ENCODE data around the gene OR6A2.
"Not testable (repeated sequence)": the region's sequence is repeated elsewhere in the genome, so short reads cannot be mapped to it uniquely, and the experiment has no call there.

The OR6A2 gene

DNA sequence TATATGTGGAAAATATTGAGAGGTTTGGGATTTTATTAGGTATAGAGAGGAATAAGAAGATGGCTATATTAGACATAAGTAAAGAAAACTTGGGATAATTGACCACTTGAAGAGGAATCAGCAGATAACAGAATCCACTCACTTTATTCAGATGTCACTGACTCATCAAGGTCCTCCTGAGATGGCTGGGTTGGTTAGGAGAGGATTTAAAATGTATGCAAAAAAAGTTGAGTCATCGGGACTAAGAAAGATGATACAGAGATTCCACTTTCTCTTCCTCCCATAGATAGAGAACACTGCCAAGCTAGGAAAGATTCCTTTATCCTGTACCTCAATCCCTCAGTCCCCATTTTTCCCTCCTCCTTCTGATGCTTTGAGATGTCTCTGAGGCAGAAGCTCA, at the start of gene OR6A2:
Gene OR6A2 (minus strand): TSS at position 288 of the 400 bp plus-strand sequence. CDS start 3,981 bp downstream, outside the sequence.
- no peak for DNase-seq (ENCODE audit: low read depth in 1 of 2, low spot score in 1 of 2)

DNA sequence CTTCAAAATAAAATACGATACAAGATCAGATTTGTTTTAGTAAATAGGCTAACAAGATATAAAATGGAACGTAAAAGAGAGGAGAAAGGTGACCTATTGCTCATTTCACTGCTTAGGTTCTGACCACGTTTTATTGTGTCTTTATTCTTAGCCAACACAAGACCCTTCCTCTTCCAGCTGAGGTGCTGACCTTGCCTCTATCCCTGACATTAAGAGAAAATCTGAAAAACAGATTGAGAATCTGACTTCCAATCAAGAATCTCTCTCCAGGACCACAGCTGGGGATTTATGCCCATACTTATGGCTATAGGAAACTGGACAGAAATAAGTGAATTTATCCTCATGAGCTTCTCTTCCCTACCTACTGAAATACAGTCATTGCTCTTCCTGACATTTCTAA, 45.9 kb upstream of the OR6A2 start, which contains the start of gene OR10A5:
Gene OR10A5 (plus strand): TSS at position 301 of the 400 bp plus-strand sequence. CDS start 0 bp downstream, at position 301.
- no peak for DNase-seq (ENCODE audit: low read depth in 1 of 2, low spot score in 1 of 2)

DNA sequence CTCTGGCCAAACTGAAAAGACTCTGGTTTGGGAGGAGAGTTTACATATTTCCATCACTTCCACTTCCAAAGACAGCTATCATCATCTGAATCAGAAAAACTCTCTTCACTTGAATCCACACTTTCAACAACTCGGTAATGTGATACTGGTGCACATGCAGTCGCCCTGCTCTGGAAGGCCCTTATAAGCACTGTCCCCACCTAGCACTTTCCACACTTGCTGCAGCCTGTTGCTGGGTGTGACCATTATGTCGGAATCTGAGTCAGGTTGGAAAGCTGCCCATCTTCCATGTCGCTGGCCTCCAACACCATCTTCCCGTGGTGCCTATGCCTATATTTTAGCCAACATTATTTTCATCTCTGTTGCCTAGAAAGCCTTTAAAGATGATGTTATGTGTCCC, 44.9 kb upstream of the OR6A2 start:
- no peak for DNase-seq (ENCODE audit: low read depth in 1 of 2, low spot score in 1 of 2)

DNA sequence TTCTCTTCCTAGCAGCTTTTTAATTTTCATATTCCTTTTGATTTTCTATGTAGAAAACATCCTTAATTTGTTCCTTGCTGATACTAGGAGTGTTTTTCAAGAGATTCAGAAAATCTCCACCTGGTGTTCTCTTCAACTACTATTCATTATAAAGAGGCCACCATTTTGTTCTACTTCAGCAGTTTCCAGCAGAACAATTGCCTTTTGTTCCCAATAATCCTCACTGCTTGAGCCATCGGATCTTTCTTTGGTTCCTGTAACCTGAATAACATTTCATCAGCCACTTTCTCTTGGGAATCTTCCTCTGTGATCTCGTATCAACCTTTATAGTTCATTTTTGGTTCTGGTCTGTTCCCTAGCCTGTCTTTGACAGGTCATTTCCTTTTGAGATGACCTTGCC, 44.2 kb upstream of the OR6A2 start:
- DNase-seq (ENCODE audit: low read depth in 1 of 2, low spot score in 1 of 2) = no peak

DNA sequence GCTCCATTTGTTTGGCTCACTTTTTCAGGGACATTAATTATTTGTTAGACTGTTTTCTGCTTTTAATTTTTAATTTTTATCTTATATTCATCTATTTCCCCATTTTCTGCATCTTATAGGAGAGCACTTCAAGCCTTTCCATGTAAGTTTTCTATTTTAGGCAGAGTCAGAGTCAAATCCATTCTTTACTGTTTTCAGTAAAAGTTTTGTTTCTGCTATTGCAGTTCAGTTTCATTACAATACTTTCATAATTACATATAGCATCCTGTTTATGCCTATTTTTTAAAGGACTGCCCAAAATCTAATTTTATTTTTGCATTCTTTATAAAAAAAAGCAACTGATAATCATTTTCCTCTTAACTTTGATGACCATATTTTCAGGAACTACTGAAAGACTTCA, 42.2 kb upstream of the OR6A2 start:
- DNase-seq (ENCODE audit: low read depth in 1 of 2, low spot score in 1 of 2) = no peak

DNA sequence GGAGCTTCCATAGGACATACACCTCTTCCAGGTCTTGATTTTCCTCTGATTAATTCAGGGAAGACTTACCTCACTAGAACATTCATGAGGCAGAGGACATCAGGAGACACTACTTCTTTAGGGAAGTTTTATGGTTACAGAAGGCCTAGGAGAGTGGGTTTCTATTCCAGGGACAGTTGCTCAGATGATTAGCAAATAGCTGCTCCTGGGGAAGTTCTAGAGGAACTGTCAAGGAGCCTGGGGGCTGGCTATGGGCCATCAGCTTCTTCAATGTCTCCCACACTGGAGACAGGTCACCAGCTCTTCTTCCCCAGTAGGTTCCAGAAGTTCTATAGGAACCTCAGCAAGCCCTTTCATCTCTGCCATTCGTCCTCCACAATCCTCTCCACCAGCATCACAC, 34.5 kb upstream of the OR6A2 start:
- no peak for DNase-seq (ENCODE audit: low read depth in 1 of 2, low spot score in 1 of 2)

- DNase-seq (ENCODE audit: low read depth in 1 of 2, low spot score in 1 of 2) = no peak
These were observed 33.9 kb upstream of the OR6A2 start for GRCh38 chr11:6833356-6833755.

DNA sequence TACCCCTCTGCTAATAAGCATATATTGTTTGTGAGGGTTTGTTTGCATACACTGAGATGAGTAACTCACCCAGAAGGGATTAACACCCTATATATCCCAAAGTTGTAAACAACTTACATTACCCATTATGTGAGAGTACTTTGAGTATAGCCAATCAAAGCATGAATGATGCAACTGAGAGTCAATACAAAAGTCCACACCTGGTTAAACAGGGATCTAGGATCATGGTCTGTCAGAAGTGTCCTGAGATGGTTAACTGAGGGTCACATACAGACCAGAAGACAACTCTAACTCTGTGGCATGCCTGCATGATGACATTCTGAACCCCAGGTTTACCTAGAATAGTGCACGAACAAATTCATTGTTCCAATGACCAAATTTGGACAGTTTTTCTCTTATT, 28.6 kb upstream of the OR6A2 start:
- no peak for DNase-seq (ENCODE audit: low read depth in 1 of 2, low spot score in 1 of 2)

DNA sequence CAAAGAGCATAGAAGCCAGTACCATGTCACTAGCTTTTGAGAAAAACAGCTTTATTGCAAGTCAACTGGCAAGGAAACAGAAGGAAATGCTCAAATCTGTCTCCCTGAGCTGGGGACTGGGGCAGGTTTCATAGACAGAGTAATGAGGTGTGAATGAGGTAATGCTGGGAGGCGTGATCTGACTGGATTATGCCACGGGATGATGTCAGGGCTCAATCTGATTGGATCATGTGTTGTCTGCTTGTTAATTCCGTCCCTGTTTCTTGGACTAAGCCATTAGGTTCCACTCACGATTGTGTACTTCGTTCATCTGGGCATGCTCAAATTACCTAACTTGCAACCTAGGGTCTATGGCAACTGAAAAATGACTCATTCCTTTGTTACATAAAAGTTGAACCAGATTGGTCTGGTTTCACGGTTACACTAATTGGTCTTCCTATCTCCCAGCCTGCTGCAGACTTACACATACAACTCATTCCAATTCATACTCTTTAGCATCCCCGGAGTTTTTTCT, 25.8 kb upstream of the OR6A2 start:
- DNase-seq (ENCODE audit: low read depth in 1 of 2, low spot score in 1 of 2) = no peak

DNA sequence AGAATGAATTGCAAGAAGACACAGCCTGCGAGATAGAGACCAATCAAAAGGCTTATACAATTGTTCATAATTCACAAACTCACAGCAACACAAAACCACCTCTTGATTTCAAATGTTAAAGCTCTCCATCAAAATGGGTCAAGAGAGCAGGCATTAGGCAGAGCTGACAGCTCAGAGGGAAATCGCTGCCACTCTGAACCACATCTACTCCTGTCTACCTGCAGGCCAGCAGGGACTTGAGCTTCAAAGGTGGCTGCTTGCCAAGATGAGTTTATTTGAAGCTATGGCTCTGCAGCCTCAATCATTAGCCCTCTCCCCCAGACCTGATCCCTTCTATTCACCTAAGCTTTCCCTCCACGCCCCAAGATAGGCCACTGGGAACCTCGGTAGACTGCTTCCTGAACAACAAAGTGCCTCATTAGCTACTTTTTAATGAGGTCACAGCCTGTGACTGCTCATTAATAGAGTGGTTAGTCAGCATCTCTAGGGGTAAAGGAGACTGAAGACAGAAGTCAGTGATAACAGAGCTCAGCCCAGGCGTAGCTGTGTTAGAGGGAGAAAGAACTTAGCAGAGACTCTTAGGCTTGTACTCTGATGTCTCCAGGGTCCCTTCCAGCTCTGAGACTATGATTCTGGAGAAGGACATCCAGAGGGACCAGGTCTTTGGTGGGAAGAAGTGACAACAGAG, 24.8 kb upstream of the OR6A2 start:
- DNase-seq (ENCODE audit: low read depth in 1 of 2, low spot score in 1 of 2) = no peak

GRCh38 chr11:6818967-6819366, 19.5 kb upstream of the OR6A2 start:
- DNase-seq (ENCODE audit: low read depth in 1 of 2, low spot score in 1 of 2) = no peak

GRCh38 chr11:6817694-6818093, 18.2 kb upstream of the OR6A2 start:
- no peak for DNase-seq (ENCODE audit: low read depth in 1 of 2, low spot score in 1 of 2)

DNA sequence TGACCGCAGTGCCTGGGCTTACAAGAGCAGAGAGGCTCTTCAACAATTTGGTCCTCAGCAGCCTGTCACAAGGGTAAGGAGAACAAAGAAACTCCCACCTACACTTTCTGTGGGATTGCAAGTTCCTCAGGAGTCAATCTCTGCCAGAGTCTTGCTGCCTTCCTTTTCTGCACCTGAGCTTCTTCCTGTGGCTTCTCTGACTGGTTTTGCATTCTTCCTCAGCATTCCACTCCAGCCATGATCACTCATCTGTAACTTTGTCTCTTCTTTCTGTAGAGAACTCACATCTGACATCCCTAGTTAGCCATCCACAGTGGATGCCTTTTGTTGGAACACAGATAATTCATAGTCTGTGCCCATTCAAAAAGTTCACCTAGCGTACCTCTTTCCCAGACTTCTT, 14.2 kb upstream of the OR6A2 start:
- no peak for DNase-seq (ENCODE audit: low read depth in 1 of 2, low spot score in 1 of 2)

GRCh38 chr11:6812390-6813005, 13.0 kb upstream of the OR6A2 start:
- no peak for DNase-seq (ENCODE audit: low read depth in 1 of 2, low spot score in 1 of 2)

- not testable (repeated sequence) for DNase-seq (ENCODE audit: low read depth in 1 of 2, low spot score in 1 of 2)
These were observed 1.6 kb upstream of the OR6A2 start for GRCh38 chr11:6801075-6801474.

GRCh38 chr11:6794639-6795038, 4.8 kb downstream of the OR6A2 start:
- DNase-seq (ENCODE audit: low read depth in 1 of 2, low spot score in 1 of 2) = no peak

DNA sequence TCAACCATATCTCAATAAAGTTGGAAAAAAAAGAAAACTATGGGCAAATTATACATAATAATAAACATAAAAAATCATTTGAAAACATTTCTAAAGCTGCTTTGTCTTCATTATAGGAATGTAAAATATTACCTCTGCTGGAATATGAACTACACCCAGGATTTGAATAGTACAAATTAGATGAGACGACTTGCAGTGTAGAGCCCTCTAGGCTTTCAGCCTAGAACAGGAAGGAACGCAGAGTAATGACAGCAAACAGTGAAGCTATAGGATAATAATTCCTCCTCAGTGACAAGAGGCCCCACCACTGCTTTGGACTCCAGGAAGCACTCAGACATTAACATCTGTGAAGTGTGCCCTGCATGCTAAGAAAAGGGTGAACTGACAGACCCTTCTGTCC, 8.9 kb downstream of the OR6A2 start:
- DNase-seq (ENCODE audit: low read depth in 1 of 2, low spot score in 1 of 2) = no peak

DNA sequence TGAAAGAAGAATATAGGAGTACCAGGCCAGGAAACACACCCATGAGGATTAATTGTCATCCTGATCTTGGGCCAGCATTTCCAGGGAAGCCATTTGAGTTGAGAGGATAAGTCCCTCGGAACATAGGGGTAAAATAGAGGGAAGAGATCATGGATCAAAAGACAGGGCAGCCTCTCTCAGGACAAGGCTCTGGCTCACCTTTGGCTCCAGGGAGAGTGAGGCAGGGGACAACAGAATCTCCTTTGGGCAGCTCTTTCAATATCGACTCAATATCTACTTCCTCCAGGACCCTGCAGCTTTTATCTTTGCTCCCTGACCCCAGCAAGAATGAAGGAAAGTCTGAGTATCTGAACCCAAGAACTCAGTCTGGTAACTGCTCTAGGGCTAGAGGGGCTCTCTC, 16.8 kb downstream of the OR6A2 start, which contains the start of gene OR2AG1:
Gene OR2AG1 (plus strand): TSS at position 301 of the 400 bp plus-strand sequence. CDS start 2,018 bp downstream, outside the sequence.
- DNase-seq (ENCODE audit: low read depth in 1 of 2, low spot score in 1 of 2) = no peak

DNA sequence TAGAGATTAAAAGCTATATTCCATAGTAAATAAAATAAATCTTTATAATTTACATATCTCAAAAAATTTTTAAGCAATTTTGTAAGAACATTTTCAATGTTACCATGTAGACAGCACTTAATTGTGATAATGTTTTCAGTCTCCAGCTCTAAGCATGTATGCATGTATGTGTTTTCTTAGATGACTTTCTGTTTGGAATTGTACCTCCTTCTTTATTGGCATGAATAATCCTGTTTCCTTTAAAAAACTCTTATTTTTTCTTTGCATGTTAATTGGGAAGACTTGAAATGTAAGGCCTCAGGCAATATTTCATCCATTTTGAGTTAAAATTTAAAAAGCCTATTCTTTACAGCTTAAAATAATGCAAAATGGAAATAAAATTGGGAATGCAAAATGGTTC, 18.7 kb downstream of the OR6A2 start:
- DNase-seq (ENCODE audit: low read depth in 1 of 2, low spot score in 1 of 2) = no peak

DNA sequence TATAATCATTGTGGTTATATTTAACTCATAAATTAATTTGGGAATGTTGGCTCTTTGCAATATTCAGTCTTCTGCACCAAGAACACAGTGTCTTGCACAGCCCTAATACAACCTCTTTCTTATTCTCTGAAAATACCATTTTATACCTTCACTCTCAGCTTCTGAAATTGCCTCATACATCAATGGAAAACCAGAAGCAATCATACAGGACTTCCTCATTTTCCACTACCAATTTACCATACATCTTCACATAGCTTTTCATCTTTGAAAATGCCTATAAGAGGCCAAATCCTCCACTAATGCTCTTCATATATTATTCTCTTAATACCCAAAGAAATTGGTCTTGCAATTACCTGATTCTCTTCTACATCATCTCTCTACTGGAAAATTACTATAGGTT, 21.0 kb downstream of the OR6A2 start:
- DNase-seq (ENCODE audit: low read depth in 1 of 2, low spot score in 1 of 2) = no peak

DNA sequence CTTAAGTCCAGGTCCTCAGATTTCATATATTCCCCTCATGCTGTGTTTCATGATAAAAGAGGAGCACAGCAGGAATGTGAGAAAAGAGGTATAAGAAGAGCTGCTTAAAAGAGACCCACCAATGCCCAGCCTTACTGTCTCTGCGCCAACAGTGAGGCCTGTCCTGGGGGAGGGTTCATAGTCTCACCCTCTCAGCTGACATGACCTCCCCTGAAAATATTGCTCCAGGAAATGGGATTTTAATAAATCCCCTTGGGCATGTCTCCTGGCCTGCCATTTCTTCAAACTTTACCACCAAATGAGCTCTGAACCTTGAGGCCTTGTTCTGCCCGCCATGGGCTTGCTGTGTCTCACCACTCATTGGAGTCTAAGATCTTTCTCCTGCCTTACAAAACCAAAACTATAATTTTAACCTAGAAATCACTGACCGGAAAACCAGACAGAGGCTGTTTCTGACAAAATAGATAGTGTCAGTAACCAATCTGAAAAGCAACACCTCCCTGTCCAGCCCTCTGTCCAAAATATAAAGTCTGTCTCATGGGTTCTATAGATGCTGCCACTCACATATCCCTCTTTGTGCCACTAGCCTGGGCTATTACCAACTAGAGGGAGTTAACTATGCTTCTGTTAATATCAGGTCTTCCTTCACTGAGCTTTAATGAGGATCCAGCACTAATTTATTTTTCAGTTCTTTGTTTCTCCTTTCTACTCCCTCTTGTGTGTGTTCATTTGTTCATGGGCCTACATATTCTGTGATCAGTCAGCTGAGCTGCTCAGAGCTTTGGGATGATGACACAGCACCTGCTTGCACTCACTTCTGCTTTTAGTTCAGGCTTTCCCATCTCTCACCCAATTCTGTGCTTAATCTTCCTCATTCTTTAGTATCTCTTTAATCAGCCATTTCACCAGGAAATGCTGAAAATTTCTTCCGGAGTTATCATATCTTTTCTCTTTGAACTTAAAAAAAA, 27.3 kb downstream of the OR6A2 start, which contains the start of gene OR2AG2:
Gene OR2AG2 (minus strand): TSS at position 51 of the 968 bp plus-strand sequence. CDS start 3,019 bp downstream, outside the sequence.
- no peak for DNase-seq (ENCODE audit: low read depth in 1 of 2, low spot score in 1 of 2)

Data from stimulated activated CD4-positive, alpha-beta T cell treated with anti-CD3 and anti-CD28 coated beads, Interleukin-15, amount 100 ng/mL, for 1 hour (primary cell).